T-helper 22 cell (primary cell): ENCODE measurements around the gene C2orf92.
A peak's percentile ranks its signal among the peaks of the same experiment; 100 is the strongest.
"Not testable (repeated sequence)": the region's sequence is repeated elsewhere in the genome, so short reads cannot be mapped to it uniquely, and the experiment has no call there.

Experiments
- DNase-seq: peaks from one replicate; pipeline ENCODE4 v3.0.0-alpha.2; 2020; ENCODE audit warnings: low read depth

Gene C2orf92

DNA sequence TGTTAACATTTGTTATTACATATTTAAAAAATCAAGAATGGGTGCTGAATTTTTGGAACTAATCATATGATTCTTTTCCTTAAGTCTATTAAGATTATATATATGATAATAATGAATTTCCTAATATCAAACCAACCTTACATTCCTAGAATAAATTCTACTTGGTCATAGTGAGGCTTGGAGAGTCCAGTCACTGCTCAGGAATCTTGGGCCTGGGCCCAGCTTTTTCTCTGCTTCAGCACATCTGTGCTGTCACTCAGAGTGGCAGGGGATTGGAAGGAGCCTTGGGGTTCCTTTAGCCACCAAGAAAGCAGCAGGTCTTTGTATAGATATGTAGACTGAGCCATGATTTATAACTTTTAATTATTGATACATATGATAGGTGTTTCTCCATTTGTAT, 24.0 kb downstream of the C2orf92 start:
- DNase-seq: no peak

DNA sequence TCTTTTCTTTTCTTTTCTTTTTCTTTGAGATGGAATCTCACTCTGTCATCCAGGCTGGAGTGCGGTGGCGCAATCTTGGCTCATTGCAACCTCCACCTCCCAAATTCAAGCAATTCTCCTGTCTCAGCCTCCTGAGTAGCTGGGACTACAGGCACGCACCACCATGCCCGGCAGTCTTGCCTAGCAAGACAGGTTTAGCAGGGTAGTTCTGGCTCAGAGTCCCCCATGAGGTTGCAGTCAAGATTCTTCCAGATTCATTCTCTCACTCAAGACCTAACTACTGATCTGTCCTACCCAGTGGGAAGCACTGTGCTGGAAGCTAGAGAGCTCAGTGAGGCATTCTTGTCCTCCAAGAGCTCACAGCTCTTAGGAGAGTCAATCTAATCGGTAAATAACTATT, 26.2 kb downstream of the C2orf92 start:
- no peak for DNase-seq

DNA sequence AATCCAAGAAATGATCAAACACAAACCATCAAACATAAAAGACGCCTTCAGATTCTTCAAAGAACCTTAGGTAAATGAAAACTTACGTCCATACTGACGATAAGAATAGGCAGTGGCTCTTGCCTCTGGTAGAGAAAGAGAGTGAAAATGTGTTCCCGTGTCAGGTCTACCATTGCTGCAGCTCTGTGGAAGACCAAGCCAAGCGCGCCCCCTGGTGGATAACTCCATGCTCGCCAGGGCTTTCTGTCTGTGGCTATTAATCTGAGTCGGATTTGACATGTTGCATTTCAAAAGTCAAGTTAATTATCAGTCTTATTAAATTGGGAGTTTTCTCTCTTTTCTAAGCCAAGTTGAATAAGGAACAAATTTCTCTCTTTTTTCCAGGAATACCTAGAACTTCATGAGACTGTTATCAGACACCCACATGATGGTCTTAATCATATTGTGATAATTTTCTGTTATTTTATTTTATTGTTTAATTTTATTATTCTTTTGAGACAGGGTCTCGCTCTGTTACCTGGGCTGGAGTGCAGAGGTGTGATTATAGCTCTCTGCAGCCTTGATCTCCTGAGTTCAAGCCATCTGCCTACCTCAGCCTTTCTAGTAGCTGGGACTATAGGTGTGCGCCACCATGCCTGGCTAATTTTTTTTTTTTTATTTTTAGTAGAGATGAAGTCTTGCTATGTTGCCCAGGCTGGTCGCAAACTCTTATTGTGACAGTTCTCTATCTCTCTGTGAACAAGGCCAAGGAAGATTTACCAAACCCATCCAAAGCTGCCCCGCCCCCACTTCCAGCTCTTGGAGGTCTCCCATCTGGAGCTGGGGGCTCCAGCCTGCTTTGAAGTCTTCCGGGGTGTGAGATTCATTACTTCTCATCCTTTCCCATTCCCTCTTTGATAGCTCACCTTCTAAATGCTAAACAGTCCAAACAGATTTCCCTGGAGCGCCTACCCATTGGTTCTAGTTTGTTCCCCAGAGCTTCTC, 28.0 kb downstream of the C2orf92 start:
- peak; percentile 72 for DNase-seq

DNA sequence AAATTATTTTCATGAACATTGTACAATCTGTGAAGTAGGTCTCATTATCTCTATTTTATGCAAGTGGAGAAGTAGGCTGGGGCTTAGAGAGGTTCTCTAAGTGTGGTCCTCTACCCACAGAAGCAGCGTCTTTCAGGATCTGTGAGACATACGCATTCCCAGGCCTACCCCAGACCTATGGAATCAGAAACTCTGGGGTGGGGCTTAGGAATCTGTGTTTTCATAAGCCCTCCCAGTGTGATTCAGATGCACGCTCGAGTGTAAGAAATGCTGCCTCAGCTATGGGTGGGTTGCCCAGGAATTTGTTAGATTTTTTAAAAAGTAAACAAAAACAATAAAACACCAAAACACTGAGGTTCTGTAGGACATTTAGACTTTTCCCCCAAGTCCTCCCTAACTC, 29.0 kb downstream of the C2orf92 start:
- DNase-seq: no peak

DNA sequence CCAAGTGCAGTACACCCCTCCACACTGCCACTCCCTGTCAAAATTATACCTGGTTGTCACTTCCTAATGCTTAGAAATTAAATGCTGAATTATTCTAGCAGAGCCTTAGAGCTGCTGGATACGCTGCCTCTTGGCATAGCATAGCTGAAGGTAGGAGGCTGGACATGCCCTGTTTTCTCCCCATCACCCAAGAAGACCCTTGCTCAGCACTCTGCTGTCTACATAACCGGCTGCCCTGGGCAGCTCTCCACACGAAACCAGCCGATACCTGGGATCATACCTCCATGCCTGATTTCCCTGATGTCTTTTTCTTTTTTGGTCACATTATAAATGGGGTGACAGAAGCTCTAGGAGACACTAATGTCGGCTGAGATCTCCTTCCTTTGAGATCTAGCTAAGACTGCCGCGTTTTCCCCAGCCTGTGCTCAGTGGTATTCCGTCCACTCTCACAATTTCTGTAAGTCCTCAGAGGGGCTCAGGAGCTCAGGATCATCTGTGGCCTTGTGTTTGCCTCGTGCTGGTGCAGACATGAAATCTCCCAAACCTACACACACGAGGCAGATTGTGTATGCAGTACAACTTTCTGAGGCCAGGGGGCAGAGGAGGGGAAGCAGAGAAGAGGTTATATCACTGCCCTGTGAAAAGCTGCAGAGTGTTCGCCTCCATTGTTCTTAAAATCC, 30.4 kb downstream of the C2orf92 start:
- DNase-seq: no peak

DNA sequence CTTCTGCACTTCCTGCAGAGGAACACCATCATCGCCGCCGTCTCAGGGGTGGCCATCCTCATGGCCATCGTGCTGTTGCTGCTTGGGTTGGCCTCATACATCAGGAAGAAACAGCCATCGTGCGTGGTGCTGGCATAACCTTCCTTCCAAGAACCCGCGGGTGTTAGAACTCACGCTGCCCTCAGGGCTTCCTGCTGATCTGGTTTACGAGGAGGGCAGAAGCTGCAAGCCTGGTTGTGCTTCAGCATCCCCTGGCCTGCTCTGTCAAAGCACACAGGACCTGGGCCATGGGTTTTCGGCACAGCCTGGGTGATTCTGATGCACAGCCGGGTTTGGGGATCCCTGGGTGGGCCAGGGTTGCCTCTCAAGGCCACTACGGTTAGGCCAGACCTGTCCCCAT, 31.7 kb downstream of the C2orf92 start:
- no peak for DNase-seq

DNA sequence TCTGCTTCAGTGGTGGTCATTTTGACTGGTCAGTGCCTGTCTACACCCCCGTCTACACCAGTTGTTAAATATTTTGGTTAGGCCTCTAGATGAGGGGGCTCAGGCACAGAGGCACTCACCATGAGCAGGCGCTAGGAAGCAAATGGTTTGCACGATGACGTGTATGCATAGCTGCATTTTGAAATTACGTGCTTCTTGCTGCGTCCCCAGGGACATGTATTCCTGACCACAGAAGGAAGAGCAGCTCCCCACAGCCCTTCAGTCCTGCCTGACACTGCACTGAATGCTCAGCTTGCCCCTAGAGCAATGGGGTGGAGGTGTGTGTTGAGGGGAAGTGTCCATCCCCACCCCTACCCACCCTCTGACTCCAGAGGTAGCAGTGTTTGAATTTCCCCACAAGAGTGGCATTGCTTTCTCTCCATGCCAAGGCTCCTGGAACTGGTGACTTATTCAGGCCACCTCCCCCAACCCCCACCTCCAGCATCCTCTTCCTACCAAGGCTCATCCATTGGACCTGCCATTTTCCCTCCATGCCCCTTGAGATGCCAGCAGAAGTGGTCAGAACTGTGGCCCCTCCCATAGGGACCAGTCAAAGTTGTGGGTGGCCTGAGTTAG, 32.4 kb downstream of the C2orf92 start:
- DNase-seq: no peak

DNA sequence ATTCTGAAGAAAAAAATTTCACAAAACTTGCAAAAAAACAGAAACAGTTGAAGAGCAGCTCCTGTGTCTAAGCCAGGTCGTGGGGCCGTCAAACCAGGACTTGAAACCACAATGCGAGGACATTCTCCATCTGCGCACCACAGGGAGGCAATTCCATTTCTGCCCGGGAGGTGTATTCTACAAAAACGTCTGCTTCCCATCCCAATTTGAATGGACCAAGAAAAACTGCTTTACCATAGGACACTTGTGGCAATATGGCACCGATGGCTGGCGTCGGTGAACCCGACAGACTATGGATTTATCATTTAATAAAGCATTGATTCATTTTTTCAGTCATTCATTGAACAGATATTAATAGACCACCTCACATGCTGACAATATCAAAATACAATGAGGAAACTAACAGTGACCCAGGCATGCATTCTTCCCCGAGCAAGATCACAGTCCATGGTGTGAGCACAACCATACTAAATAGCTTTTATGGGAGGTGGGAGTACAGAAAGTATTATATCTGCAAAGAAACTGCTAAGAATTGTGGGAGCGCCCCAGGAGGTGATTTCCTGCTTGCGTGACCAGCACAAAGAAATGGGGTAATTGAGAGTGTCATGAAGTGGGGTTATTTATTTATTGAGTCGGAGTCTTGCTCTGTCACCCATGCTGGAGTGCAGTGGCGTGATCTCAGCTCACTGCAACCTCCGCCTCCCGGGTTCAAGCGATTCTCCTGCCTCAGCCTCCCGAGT, 33.4 kb downstream of the C2orf92 start:
- DNase-seq: no peak

DNA sequence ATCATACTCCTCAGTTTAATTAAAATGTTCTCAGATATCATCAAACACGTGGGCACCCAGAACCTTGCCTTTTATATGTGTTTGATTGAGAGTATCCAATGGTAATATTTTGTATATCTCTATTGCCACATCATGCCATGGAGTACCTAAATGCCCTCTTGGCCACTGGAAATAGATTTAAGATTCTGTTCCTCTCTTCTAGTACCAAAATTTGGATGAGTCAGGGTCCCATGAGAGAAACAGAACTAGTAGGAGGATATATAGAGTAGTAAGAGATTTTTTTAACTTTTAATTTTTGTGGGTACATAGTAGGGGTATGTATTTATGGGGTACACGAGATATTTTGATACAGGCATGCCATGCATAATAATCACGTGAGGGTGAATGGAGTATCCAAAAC, 34.2 kb downstream of the C2orf92 start:
- no peak for DNase-seq

DNA sequence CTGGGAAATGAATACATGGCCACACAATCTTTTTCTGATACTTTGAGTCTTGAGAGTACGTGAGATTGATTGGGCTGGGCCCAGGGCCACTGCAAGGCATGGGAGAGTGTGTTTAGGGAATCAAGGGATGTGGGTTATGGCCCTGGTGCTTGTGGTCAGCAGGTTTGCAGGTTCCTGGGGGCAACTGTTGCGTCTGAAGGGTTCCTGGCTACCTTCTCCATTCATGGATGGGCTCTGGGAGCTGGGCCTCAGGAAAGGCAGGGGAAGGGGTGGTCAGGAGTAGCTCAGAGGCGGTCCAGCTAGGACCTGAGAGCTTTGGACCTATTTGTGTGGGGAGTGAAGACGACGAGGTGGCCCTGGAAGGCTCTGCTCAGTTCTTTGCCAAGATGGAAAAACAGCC, 35.5 kb downstream of the C2orf92 start:
- DNase-seq: no peak

DNA sequence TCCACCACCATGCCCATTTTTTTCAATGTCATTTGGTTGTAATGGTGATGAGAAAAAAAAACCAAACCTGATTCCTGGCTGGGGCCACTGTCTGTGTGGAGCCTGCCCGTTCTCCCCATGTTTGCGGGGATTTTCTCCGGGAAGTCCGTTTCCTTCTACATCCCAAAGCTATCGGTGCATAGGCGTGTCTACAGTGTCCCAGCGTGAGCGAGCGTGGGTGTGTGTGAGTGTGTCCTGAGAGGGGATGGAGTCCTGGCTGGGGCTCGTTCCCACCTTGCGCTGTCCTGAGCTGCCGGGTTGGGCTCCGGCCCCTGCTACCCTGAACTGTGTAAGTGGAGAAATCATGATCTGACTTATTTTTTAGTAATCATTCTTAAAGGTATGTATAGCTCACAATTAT, 36.6 kb downstream of the C2orf92 start:
- no peak for DNase-seq

DNA sequence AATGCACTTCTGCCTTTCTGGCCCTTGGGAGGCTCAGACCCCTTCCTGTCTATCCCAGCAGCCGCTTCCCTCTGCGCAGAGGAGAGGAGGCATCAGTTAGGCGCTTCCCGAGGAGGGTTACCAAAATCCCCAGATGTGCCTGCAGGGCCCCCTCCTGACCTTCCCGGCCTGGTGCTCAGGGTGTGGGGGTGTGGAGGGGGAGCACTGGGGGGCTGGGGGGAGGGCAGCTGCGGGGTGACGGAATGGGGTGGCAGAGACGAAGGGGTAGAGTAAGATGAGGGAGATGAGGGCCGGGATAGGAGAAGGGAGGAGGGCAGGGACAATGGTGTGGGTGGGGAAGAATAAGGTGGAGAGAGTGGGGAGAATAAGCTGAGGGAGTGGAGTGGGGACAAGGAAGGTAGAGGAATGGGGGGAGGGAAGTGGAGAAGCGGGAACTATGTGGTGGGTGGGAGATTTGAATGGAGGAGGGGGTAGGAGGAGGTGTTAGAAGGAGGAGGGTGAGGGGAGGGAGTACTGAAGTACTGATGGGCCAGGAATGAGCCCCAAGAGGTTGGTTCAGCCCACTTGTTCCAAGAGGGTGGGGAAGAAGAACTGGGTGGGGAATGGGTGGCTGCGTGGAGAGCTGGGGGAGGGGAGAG, 37.3 kb downstream of the C2orf92 start:
- no peak for DNase-seq

DNA sequence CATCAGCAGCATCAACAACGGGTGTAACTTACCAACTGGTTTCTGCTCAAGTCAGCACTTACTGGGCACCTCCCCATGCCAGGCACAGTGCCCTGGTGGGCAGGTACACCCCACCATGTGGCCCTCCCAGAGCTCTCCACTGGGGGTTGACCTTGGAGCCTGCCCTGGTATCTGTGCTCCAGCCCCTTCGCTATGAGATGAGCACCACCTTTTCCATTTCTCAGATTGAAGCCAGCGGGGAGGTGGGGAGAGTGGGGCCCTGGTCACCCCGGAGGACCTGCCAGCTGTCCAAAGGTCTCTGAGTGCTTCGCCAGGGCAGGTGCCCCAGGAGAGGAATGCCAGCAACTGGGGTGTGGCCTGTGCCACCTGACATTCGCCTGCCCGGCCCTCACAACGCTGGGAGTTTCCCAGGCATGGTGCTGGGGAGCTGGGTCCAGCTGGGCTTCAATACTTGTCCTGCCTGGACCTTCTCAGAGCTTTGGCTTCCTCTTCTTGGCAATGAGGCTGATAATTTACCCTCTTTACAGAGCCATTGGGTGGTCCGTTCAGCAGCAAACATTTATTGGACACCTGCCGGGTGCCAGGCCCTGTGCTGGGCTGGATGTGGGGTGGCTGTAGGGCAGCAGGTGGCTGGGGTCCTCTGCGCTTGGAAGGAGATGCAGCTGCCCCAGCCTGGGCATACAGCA, 38.0 kb downstream of the C2orf92 start:
- no peak for DNase-seq

DNA sequence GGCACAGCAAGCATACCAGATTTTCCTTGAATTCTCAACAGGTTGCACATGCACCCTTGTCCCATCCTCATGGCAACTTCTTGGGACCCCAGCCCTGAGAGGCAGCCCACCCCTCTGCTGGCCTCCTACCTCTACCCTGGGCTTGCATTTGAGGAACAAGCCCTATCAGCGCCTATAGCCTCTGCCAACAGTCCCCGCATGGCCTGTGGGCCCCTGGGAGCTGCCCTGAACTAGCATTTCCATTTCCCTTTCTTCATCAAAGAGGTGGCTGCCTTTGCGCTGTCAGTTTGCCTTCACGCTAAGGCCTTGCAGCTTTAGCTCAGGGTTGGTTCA, 38.5 kb downstream of the C2orf92 start:
- no peak for DNase-seq

DNA sequence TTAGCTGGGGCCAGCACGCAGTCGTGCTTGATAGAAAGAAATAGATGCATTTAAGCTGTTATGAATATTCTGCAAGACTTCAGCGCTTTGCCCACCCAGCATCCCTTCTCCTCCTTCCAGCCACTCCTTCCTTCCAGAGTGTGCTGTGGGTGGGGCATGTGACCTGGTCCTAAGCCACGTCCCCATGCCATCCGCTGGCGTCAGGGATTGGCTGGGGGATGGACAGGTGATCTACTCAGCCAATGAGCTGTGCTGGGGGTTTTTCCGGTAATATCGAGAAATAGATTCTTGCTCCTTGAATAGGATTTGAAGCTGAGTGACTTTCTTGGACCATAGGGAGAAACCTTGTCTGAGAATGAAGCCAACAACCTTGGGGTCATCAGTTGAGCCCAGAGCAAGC, 39.1 kb downstream of the C2orf92 start:
- DNase-seq: no peak

DNA sequence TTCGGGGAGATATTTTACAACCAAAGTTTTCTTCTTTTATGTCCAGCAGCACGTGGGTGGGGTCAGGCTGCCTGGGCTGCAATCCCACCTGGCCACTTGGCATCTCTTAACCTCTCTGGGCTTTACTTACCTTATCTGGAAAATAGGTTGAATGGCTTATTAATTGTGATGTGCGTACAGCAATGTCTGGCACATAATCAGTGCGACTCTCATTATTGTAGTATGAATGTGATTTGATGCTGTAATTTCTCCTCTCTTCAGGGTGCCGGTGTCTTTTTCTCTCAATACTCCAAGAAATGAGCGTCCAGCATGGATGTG, 41.8 kb downstream of the C2orf92 start:
- DNase-seq: no peak

DNA sequence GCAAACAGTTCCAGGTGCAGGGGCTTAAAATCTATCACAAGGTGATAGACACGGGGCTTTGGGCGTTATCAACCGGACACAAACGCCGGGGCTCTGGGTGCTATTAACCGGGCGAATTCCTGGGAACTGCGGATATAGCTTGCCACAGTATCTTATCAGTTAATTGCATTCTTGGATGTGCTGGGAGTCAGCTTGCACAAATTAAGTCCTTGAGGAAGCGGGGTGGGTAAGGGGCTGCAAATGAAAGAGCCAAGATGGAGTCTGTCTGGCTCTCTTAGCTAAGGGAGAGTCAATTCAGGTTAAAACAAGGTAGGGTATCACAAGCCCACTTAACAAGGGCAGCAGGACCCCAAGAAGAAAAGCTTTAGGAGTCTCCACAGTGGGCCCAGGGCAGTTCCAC, 42.7 kb downstream of the C2orf92 start:
- DNase-seq: not testable (repeated sequence)

DNA sequence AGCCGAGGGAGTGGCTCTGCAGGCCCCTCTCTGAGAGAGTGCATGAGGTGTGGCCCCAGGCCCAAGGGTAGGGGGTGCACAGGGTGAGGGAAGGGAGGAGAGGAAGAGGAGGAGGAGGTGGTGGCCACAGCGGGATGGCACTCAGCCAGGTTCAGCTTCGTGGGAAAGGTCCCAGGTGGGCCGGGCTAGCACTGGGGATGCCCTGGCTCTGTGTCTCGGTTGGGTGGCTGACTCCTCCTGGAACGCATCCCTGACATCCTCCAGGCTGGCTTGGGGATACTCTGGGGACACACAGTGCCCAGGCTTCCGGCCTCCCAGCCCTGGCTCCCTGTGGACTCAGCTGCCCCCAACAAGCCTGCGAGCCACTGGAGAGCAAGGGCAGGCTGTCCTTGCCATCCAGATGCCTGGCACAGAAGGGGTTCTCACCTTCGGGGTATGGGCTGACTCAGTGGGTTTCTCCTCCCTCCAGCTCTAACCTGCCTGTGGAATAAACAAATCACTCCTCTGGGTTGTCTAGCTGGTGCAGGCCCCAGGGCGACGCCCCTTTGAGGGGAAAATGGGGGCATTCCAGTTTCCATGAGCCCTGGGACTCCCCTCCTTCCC, 43.3 kb downstream of the C2orf92 start:
- DNase-seq: peak; percentile 48

DNA sequence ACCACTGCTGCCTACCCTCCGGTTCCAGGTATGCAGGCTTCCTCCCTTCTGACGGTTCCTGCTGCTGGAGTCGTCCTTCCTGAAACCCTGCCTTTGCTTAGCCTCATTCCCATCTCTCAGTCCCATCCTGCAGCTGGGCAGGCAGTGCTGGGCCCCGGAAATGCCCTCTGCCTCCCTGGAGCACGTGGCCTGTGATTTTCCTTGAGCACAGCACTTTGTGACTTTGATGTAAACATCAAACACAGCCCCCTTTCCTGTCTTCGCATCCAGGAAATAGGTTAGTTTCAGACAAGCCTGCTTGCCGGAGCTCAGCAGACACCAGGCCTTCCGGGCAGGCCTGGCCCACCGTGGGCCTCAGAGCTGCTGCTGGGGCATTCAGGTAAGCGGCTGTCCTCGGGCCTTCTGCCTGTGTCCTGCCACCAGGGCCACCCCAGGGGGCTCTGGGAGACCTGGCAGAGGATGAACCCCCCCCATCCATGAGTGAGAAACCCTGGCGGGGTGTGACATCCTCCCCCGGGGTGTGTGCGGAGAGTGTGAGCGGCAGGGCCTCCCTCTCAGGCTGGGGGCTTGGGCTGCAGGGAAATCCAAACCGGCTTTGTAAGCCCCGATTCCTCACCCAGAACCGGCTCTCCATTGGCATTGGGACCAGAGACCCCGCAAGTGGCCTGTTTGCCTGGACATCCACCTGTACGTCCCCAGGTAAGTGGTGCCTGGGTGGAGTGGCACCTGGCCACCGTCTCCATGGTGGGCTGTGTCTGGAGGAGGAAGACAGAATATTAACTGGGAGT, 44.0 kb downstream of the C2orf92 start, which contains the start of gene ZAP70:
ZAP70 (plus strand) TSS at position 281 of the 788 bp plus-strand sequence. CDS start 10,461 bp downstream, outside the sequence.
- peak; percentile 57 for DNase-seq
